ENCODE results near the gene TVP23A. TPM values are rescaled to one million over a fixed set of nuclear protein-coding genes. Genes with fewer than 3 reads are reported as not detected.
A peak's percentile ranks its signal among the peaks of the same experiment; 100 is the strongest.
"Not testable (repeated sequence)": the region's sequence is repeated elsewhere in the genome, so short reads cannot be mapped to it uniquely, and the experiment has no call there.

Gene TVP23A
- polyA plus RNA-seq, 3 donors: 0.06 to 0.17 (median 0.08) TPM

- no peak overlapping the region for H3K4me3 ChIP-seq (replicated peaks in 1 of 3; ENCODE audit: low read depth in 2 of 3, low read length in 3 of 3)
- no peaks in the 10 kb centered on the region for H3K36me3 Mint-ChIP-seq
- no peaks in the 10 kb centered on the region for H3K36me3 ChIP-seq (replicated peaks in 1 of 2; ENCODE audit: control insufficient read depth in 1 of 2, insufficient read depth in 2 of 2, low read length in 2 of 2)
- peak overlapping the region in 1 of 7 donors; percentile 53 for H3K27ac Mint-ChIP-seq
- H3K27me3 ChIP-seq (ENCODE audit: control insufficient read depth in 2 of 2, insufficient read depth in 2 of 2, low read length in 2 of 2): no peaks in the 10 kb centered on the region
- peak in 1 of 3 donors; percentile 19 for DNase-seq
- no peak overlapping the region for H3K4me3 Mint-ChIP-seq
- intact Hi-C loops (cut with micrococcal nuclease): no loop called here
- no peaks in the 10 kb centered on the region for H3K9me3 ChIP-seq (replicated peaks in 1 of 2; ENCODE audit: control insufficient read depth in 1 of 2, insufficient read depth in 1 of 2, low read length in 2 of 2)
- no peak overlapping the region for H3K4me2 ChIP-seq (replicated peaks; ENCODE audit: extremely low read depth, low read length, poor library complexity, severe bottlenecking)
- H3K9ac ChIP-seq (ENCODE audit: insufficient read depth, low read length, poor library complexity, severe bottlenecking): no peak overlapping the region
- WGBS (ENCODE audit: insufficient coverage): 92% methylated on average over 4 of the region's 5 CpGs
- peaks cover 0 to 6% (median 4%) of the 10 kb centered on the region in 3 donors for H3K27me3 Mint-ChIP-seq (ENCODE audit: low read depth in 3 of 3)
- H3K4me1 ChIP-seq (ENCODE audit: control insufficient read depth in 1 of 2, insufficient read depth in 2 of 2, low read length in 2 of 2): peaks cover 12% of the 10 kb centered on the region in 2 donors
- H3K79me2 ChIP-seq (ENCODE audit: insufficient read depth, low read length): no peaks in the 10 kb centered on the region
- no peak overlapping the region for H2AFZ ChIP-seq (ENCODE audit: insufficient read depth, low read depth, low read length, poor library complexity, severe bottlenecking)
- TF ChIP-seq CTCF (IDR thresholded peaks at IDR 0.05): no peak
- peaks cover 25% of the 10 kb centered on the region for H3K4me1 Mint-ChIP-seq
- no peak overlapping the region for H3K27ac ChIP-seq (ENCODE audit: low read depth in 1 of 2, low read length in 2 of 2)
- H3K9me3 Mint-ChIP-seq: peaks cover 0 to 3% (median 0%) of the 10 kb centered on the region in 7 donors
- no peaks in the 10 kb centered on the region for H4K20me1 ChIP-seq (ENCODE audit: insufficient read depth, low read length)
Measured at GRCh38 chr16:10833271-10833670, 14.7 kb upstream of the TVP23A start.

- Histone ChIP-seq H3K9ac (ENCODE audit: insufficient read depth, low read length, poor library complexity, severe bottlenecking) (no peak overlapping the region), H3K9me3 (replicated peaks in 1 of 2; ENCODE audit: control insufficient read depth in 1 of 2, insufficient read depth in 1 of 2, low read length in 2 of 2) (no peaks in the 10 kb centered on the region), H3K27ac (ENCODE audit: low read depth in 1 of 2, low read length in 2 of 2) (no peak overlapping the region), H3K4me3 (replicated peaks in 1 of 3; ENCODE audit: low read depth in 2 of 3, low read length in 3 of 3) (no peak overlapping the region), H3K27me3 (ENCODE audit: control insufficient read depth in 2 of 2, insufficient read depth in 2 of 2, low read length in 2 of 2) (no peaks in the 10 kb centered on the region), H4K20me1 (ENCODE audit: insufficient read depth, low read length) (no peaks in the 10 kb centered on the region), H2AFZ (ENCODE audit: insufficient read depth, low read depth, low read length, poor library complexity, severe bottlenecking) (no peak overlapping the region), H3K4me1 (ENCODE audit: control insufficient read depth in 1 of 2, insufficient read depth in 2 of 2, low read length in 2 of 2) (peaks cover 22% of the 10 kb centered on the region in 2 donors), H3K79me2 (ENCODE audit: insufficient read depth, low read length) (no peaks in the 10 kb centered on the region), H3K4me2 (replicated peaks; ENCODE audit: extremely low read depth, low read length, poor library complexity, severe bottlenecking) (no peak overlapping the region), H3K36me3 (replicated peaks in 1 of 2; ENCODE audit: control insufficient read depth in 1 of 2, insufficient read depth in 2 of 2, low read length in 2 of 2) (no peaks in the 10 kb centered on the region)
- H3K27me3 Mint-ChIP-seq (ENCODE audit: low read depth in 3 of 3): peaks cover 0 to 7% (median 4%) of the 10 kb centered on the region in 3 donors
- TF ChIP-seq CTCF (IDR thresholded peaks at IDR 0.05): no peak
- no peak overlapping the region for H3K4me3 Mint-ChIP-seq
- H3K36me3 Mint-ChIP-seq: no peaks in the 10 kb centered on the region
- H3K27ac Mint-ChIP-seq: peak overlapping the region in 5 of 7 donors; percentile 11 to 45 (median 31)
- peak; percentile 37 to 86 (median 45) for DNase-seq
- peaks cover 34% of the 10 kb centered on the region for H3K4me1 Mint-ChIP-seq
- intact Hi-C loops (cut with micrococcal nuclease): no loop called here
- WGBS (ENCODE audit: insufficient coverage): 100% methylated on average over 2 of the region's 10 CpGs
- H3K9me3 Mint-ChIP-seq: peaks cover 0 to 5% (median 0%) of the 10 kb centered on the region in 7 donors
Measured at GRCh38 chr16:10831894-10832886, 13.6 kb upstream of the TVP23A start.

GRCh38 chr16:10830240-10830639, 11.6 kb upstream of the TVP23A start:
- H3K4me1 ChIP-seq (ENCODE audit: control insufficient read depth in 1 of 2, insufficient read depth in 2 of 2, low read length in 2 of 2): peaks cover 22% of the 10 kb centered on the region in 2 donors
- H3K9ac ChIP-seq (ENCODE audit: insufficient read depth, low read length, poor library complexity, severe bottlenecking); H3K9me3 ChIP-seq (replicated peaks in 1 of 2; ENCODE audit: control insufficient read depth in 1 of 2, insufficient read depth in 1 of 2, low read length in 2 of 2); H3K4me3 Mint-ChIP-seq; H3K27me3 Mint-ChIP-seq (ENCODE audit: low read depth in 3 of 3); DNase-seq; H3K4me2 ChIP-seq (replicated peaks; ENCODE audit: extremely low read depth, low read length, poor library complexity, severe bottlenecking); H3K27me3 ChIP-seq (ENCODE audit: control insufficient read depth in 2 of 2, insufficient read depth in 2 of 2, low read length in 2 of 2); intact Hi-C loops (cut with micrococcal nuclease); H3K36me3 ChIP-seq (replicated peaks in 1 of 2; ENCODE audit: control insufficient read depth in 1 of 2, insufficient read depth in 2 of 2, low read length in 2 of 2); H2AFZ ChIP-seq (ENCODE audit: insufficient read depth, low read depth, low read length, poor library complexity, severe bottlenecking); H3K27ac ChIP-seq (ENCODE audit: low read depth in 1 of 2, low read length in 2 of 2); H4K20me1 ChIP-seq (ENCODE audit: insufficient read depth, low read length); H3K79me2 ChIP-seq (ENCODE audit: insufficient read depth, low read length); H3K36me3 Mint-ChIP-seq; H3K4me3 ChIP-seq (replicated peaks in 1 of 3; ENCODE audit: low read depth in 2 of 3, low read length in 3 of 3); H3K9me3 Mint-ChIP-seq: not testable (repeated sequence)
- Mint-ChIP-seq H3K27ac (peak overlapping the region in 4 of 7 donors; percentile 36 to 80 (median 59)), H3K4me1 (peaks cover 39% of the 10 kb centered on the region)
